Activated naive CD8-positive, alpha-beta T cell treated with anti-CD3 and anti-CD28 coated beads for 36 hours (primary cell): ENCODE data around the gene PASK. TPM values are rescaled to one million over a fixed set of nuclear protein-coding genes. Genes with fewer than 3 reads are reported as not detected.
"Not testable (repeated sequence)": the region's sequence is repeated elsewhere in the genome, so short reads cannot be mapped to it uniquely, and the experiment has no call there.

Experiments used
- DNase-seq: peaks from one replicate; pipeline ENCODE4 v3.0.0; 2021
- H3K27ac Mint-ChIP-seq: one replicate; pipeline ENCODE4 v1.8.0; 2022; ENCODE audit warnings: mild to moderate bottlenecking, moderate library complexity, mixed read lengths
- H3K27me3 Mint-ChIP-seq: one replicate; pipeline ENCODE4 v1.8.0; 2022; ENCODE audit warnings: mild to moderate bottlenecking, mixed read lengths
- H3K36me3 Mint-ChIP-seq: one replicate; pipeline ENCODE4 v1.8.0; 2021; ENCODE audit warnings: mild to moderate bottlenecking, mixed read lengths
- H3K4me1 Mint-ChIP-seq: one replicate; pipeline ENCODE4 v1.8.0; 2021; ENCODE audit warnings: mixed read lengths
- H3K4me3 Mint-ChIP-seq: one replicate; pipeline ENCODE4 v1.8.0; 2022; ENCODE audit warnings: mild to moderate bottlenecking, moderate library complexity, mixed read lengths
- H3K9me3 Mint-ChIP-seq: one replicate; pipeline ENCODE4 v1.8.0; 2022; ENCODE audit warnings: mixed read lengths
- total RNA-seq, 2 experiments: library from RNA; stranded (reverse); gene quantifications; one replicate each; pipeline ENCODE4 v1.2.3, GENCODE V29; 2021

Gene PASK
- total RNA-seq, result 10 to 100 TPM; 68.5 to 76.4 TPM

- peak; percentile 95 for DNase-seq
- Mint-ChIP-seq H3K4me3 (peak within 1 kb of the TSS; percentile 95), H3K27me3 (no peaks in the 10 kb centered on the region), H3K9me3 (no peaks in the 10 kb centered on the region), H3K36me3 (peaks cover 6% of the 10 kb centered on the region), H3K27ac (peak within 1 kb of the TSS; percentile 86), H3K4me1 (peaks cover 45% of the 10 kb centered on the region)
Observed at GRCh38 chr2:241148891-241149674, at the start of gene PASK. Gene PASK (minus strand): TSS chr2:241149472. CDS start chr2:241143032, 6,440 bp downstream.

- no peak for DNase-seq
- H3K4me1 Mint-ChIP-seq, result no peaks in the 10 kb centered on the region
- no peak overlapping the region for H3K4me3 Mint-ChIP-seq
- no peaks in the 10 kb centered on the region for H3K36me3 Mint-ChIP-seq
- no peaks in the 10 kb centered on the region for H3K27me3 Mint-ChIP-seq
- H3K9me3 Mint-ChIP-seq, result no peaks in the 10 kb centered on the region
- H3K27ac Mint-ChIP-seq, result no peak overlapping the region
Observed at GRCh38 chr2:241198381-241199279, 49.4 kb upstream of the PASK start.

GRCh38 chr2:241197947-241198346, 48.7 kb upstream of the PASK start:
- Mint-ChIP-seq H3K27ac (no peak overlapping the region), H3K4me1 (no peaks in the 10 kb centered on the region), H3K36me3 (no peaks in the 10 kb centered on the region), H3K4me3 (no peak overlapping the region), H3K9me3 (no peaks in the 10 kb centered on the region), H3K27me3 (no peaks in the 10 kb centered on the region)
- no peak for DNase-seq

GRCh38 chr2:241197246-241197645, 48.0 kb upstream of the PASK start:
- not testable (repeated sequence) for H3K4me3 Mint-ChIP-seq, DNase-seq, H3K36me3 Mint-ChIP-seq, H3K9me3 Mint-ChIP-seq, H3K27me3 Mint-ChIP-seq, H3K4me1 Mint-ChIP-seq, H3K27ac Mint-ChIP-seq

- Mint-ChIP-seq H3K36me3 (no peaks in the 10 kb centered on the region), H3K27ac (no peak overlapping the region), H3K27me3 (no peaks in the 10 kb centered on the region), H3K4me1 (no peaks in the 10 kb centered on the region), H3K4me3 (no peak overlapping the region), H3K9me3 (no peaks in the 10 kb centered on the region)
- no peak for DNase-seq
Observed at GRCh38 chr2:241195506-241196130, 46.3 kb upstream of the PASK start.

- Mint-ChIP-seq H3K4me3 (no peak overlapping the region), H3K36me3 (no peaks in the 10 kb centered on the region), H3K27me3 (no peaks in the 10 kb centered on the region), H3K9me3 (no peaks in the 10 kb centered on the region), H3K27ac (no peak overlapping the region), H3K4me1 (no peaks in the 10 kb centered on the region)
- DNase-seq, result no peak
Observed at GRCh38 chr2:241194811-241195210, 45.5 kb upstream of the PASK start.

DNA sequence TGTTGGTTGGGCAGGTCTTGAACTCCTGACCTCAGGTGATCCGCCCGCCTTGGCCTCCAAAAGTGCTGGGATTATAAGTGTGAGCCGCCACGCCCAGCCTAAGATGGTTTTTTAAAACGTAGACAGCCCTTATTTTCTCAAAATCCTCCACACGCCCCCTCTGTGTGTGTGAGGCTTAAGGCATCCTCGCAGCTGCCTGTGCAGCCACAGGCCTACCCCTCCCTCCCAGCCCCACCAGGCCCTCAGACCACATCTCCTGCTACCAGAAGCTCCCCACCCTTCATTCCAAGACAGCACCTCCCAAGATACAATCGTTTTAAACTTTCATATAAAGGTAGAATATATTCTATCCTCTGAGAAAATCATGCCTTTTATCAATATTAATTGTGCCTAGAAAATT, 44.0 kb upstream of the PASK start:
- no peak for DNase-seq
- Mint-ChIP-seq H3K4me3 (no peak overlapping the region), H3K4me1 (no peaks in the 10 kb centered on the region), H3K36me3 (no peaks in the 10 kb centered on the region), H3K9me3 (no peaks in the 10 kb centered on the region), H3K27ac (no peak overlapping the region), H3K27me3 (no peaks in the 10 kb centered on the region)

DNA sequence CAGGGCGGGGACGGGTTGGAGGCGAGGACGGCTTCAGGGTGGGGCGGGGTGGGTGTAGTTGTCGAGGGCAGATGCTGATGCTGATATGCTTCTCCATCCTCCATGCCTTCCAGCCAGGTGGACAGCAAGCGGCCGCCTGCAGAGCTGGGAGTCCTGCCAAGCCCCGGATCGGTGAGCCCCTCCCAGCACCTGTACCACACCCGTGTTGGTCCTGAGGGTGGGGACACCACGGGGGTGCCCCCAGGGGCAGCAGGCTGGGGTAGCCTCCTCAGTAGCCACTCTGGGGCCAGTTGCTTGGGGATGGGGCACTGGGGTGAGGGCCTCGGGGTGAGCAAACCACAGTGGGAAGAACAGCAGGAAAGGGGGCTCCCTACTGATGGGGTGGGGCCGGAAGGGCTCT, 41.8 kb upstream of the PASK start:
- H3K9me3 Mint-ChIP-seq, result no peaks in the 10 kb centered on the region
- no peaks in the 10 kb centered on the region for H3K36me3 Mint-ChIP-seq
- no peaks in the 10 kb centered on the region for H3K27me3 Mint-ChIP-seq
- no peak overlapping the region for H3K4me3 Mint-ChIP-seq
- H3K4me1 Mint-ChIP-seq, result no peaks in the 10 kb centered on the region
- no peak for DNase-seq
- no peak overlapping the region for H3K27ac Mint-ChIP-seq

- no peak for DNase-seq
- Mint-ChIP-seq H3K4me1 (no peaks in the 10 kb centered on the region), H3K36me3 (no peaks in the 10 kb centered on the region), H3K27me3 (no peaks in the 10 kb centered on the region), H3K27ac (no peak overlapping the region), H3K9me3 (no peaks in the 10 kb centered on the region), H3K4me3 (no peak overlapping the region)
Observed at GRCh38 chr2:241190291-241190981, 41.2 kb upstream of the PASK start.

GRCh38 chr2:241189856-241190201, 40.6 kb upstream of the PASK start:
- Mint-ChIP-seq H3K4me1 (no peaks in the 10 kb centered on the region), H3K36me3 (no peaks in the 10 kb centered on the region), H3K9me3 (no peaks in the 10 kb centered on the region), H3K4me3 (no peak overlapping the region), H3K27me3 (no peaks in the 10 kb centered on the region), H3K27ac (no peak overlapping the region)
- DNase-seq, result no peak

- H3K27me3 Mint-ChIP-seq, result no peaks in the 10 kb centered on the region
- no peak overlapping the region for H3K4me3 Mint-ChIP-seq
- H3K36me3 Mint-ChIP-seq, result no peaks in the 10 kb centered on the region
- H3K4me1 Mint-ChIP-seq, result no peaks in the 10 kb centered on the region
- no peak for DNase-seq
- no peaks in the 10 kb centered on the region for H3K9me3 Mint-ChIP-seq
- H3K27ac Mint-ChIP-seq, result no peak overlapping the region
Observed at GRCh38 chr2:241189093-241189855, 40.0 kb upstream of the PASK start.

GRCh38 chr2:241188361-241189092, 39.3 kb upstream of the PASK start, which contains the start of gene ANO7:
Gene ANO7 (plus strand): TSS chr2:241188677. CDS start chr2:241190064, 1,387 bp downstream.
- Mint-ChIP-seq H3K4me3 (no peak within 1 kb of the TSS), H3K36me3 (no peaks in the 10 kb centered on the region), H3K4me1 (no peaks in the 10 kb centered on the region), H3K27me3 (no peaks in the 10 kb centered on the region), H3K9me3 (no peaks in the 10 kb centered on the region), H3K27ac (no peak within 1 kb of the TSS)
- no peak for DNase-seq

GRCh38 chr2:241187918-241188234, 38.6 kb upstream of the PASK start:
- Mint-ChIP-seq H3K4me3 (no peak overlapping the region), H3K27ac (no peak overlapping the region), H3K9me3 (no peaks in the 10 kb centered on the region), H3K27me3 (no peaks in the 10 kb centered on the region), H3K36me3 (no peaks in the 10 kb centered on the region), H3K4me1 (no peaks in the 10 kb centered on the region)
- DNase-seq, result no peak
